H1 (cell line): Measurements from ENCODE around the gene WDSUB1. TPM values are rescaled to one million over a fixed set of nuclear protein-coding genes. Genes with fewer than 3 reads are reported as not detected.

Experiments used
- CTCF ChIP-seq, 3 experiments: IDR thresholded peaks; 1 replicate in 2 of 3; 2 replicates in 1 of 3; pipeline versions ENCODE4 v1.5.1 to v1.6.1; 2011; ENCODE audit warnings: low read length in 3 of 3, mild to moderate bottlenecking in 3 of 3, inconsistent platforms in 2 of 3, low read depth in 1 of 3, moderate library complexity in 1 of 3; ENCODE audit not compliant: insufficient read depth in 1 of 3; ENCODE audit errors: control extremely low read depth in 1 of 3
- MAFK ChIP-seq: IDR thresholded peaks from 2 replicates; pipeline ENCODE4 v1.6.1; 2012; ENCODE audit warnings: low read depth, mild to moderate bottlenecking, improper control_type of control experiment, low read length
- polyA plus RNA-seq, 7 experiments: library from polyadenylated mRNA; depleted of rRNA in 3 of 7; stranded (reverse) in 5 of 7; unstranded in 2 of 7; fragments of >200 nt in 5 of 7; fragments of 200-250 nt in 2 of 7; gene quantifications; 1 replicate in 5 of 7; 2 replicates in 1 of 7; 4 replicates in 1 of 7; pipeline versions ENCODE4 v1.2.1 to v1.2.3, GENCODE V29; 2011 to 2013; ENCODE audit warnings: missing spikeins in 2 of 7, mixed read lengths in 2 of 7
- total RNA-seq: library from RNA; stranded (reverse); fragmentation: NEBNext Ultra II Directional; extraction: Animal tissue kit (Norgen Biotek cat#: 25700); gene quantifications from 2 replicates; pipeline ENCODE4 v1.2.1, GENCODE V29; 2021

WDSUB1 gene
- total and polyA plus RNA-seq, 2 of the 8 experiments (the other 6 are each of a cell fraction or from before 2014, with no cell fraction given), result 5.5 to 8.0 TPM

DNA sequence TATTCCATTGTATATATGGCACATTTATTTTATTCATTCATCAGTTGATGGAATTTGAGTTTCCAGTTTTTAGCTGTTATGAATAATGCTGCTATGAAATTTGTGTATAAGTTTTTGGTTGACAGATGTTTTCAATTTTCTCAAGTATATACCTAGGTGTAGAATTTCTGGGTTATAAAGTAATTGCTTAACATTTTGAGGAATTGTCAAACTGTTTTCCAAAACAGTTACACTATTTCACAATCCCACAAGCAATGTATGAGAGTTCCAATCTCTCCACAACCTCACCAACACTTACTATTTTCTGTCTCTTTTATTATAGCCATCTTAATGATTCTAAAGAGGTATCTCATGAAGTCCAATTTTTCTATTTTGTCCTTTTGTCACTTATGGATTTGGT lies 12.5 kb upstream of the WDSUB1 start (continued):
- TF ChIP-seq CTCF (IDR thresholded peaks at IDR 0.05; ENCODE audit: control extremely low read depth in 1 of 3, insufficient read depth in 1 of 3, low read depth in 1 of 3, low read length in 3 of 3) (no peak), MAFK (no peak)
